HPDE6-E6E7 (cell line): Measurements from ENCODE around the gene DLG2.

Experiments
- DNase-seq: peaks from one replicate; pipeline ENCODE4 v3.0.0; 2011; ENCODE audit warnings: missing footprints; ENCODE audit errors: extremely low spot score

Gene DLG2

GRCh38 chr11:85558411-85558810 is 68.7 kb downstream of the DLG2 start:
- DNase-seq = no peak

DNA sequence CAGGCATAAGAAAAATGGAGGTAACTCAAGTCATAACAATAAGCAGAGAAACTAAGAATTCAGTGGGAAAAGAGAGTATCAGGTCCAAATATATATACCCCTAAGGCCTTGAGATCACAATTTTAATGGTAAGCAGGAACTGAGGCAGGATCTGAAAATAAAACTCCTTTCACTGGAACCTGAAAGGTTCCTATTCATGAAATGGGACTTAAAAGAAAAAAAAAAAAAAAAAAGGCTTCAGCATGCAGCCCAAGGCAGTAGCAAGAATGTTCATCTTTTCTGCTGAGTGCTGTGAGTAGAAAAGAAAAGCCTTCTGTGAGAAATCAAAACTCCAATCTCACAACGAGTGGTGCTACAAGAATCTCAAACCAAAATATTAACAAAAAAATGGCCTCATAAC is 75.3 kb downstream of the DLG2 start:
- DNase-seq = no peak

- DNase-seq = no peak
Observed at GRCh38 chr11:85541683-85542082, 85.5 kb downstream of the DLG2 start.

- DNase-seq = no peak
Observed at GRCh38 chr11:85540635-85541205, 86.4 kb downstream of the DLG2 start.

DNA sequence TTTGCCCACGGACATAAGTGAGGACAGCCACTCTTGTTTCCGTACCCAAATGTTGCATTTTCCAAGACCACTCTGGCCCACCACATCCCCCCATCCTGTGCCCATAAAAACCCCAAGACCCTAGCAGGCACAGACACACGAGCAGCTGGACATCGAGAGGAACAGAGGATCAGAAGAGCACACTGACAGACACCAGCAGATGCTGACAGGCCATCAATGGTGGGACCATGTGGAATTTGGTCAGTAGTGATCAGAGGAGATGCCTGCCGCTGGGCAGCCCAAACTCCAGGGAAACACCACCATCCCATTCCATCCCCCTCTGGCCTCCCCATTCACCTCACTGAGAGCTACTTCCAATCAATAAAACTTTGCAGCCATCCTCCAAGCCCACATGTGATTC is 87.0 kb downstream of the DLG2 start:
- DNase-seq = no peak

DNA sequence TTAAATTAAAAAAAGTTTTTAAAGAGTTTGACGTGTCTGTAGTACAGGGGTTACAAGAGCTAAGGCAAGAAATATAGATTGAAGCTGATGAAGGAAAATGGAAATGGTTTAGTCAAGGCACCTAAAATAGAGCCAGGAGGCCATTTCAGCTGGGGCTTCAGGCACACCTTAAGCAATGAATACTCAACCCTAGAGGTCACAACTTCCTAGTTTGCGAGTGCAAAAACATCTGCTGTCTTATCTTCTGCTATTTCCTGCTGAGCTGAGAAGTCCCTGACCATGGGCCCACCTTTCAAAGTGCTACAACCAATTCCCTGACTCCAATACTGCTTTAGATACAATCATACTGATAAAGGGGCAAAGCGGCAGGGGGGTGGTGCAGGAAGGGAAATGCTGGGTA is 87.4 kb downstream of the DLG2 start:
- DNase-seq = no peak

DNA sequence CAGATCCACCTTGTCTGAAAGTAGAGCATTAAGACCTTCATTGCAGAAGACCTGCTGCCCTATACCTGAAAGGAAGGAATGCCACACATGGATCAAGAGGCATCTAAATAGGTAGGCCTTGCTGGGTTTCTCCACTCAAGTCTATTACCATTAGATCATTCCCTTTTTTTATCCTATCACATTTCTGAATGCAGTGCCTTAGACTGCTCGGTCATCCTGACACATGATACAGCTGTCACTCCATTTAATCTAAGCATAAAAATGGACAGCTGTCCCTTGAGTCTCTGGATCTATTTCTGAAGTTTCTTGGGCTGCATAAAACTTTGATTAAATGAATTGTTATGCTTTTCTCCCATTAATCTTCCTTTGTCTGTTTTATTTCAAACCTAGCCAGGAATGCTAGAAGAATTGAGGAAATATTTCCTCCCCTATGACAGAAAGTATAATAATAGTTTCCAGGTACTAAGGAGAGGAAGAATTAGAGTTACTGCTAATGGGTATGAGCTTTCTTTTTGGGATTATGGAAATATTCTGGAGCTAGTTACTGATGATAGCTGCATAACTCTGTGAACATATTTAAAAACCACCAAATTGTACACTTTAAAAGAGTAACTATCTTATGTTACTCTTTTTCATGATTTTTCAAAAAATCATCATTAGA is 88.0 kb downstream of the DLG2 start:
- no peak for DNase-seq

DNA sequence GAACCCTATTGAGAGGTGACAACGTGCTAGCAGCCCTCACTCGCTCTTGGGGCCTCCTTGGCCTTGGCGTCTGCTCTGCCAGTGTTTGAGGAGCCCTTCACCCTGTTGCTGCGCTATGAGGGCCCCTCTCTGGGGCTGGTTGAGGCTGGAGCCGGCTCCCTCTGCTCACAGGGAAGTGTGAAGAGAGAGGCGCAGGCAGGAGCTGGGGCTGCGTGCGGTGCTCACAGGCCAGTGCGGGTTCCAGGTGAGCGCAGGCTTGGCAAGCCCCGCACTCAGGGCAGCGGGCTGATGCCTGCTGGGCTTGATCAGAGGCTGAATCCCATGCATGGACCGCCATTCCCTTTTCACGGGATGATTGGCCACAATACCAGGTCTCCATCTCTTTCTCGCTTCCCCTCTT is 90.7 kb downstream of the DLG2 start:
- no peak for DNase-seq

DNA sequence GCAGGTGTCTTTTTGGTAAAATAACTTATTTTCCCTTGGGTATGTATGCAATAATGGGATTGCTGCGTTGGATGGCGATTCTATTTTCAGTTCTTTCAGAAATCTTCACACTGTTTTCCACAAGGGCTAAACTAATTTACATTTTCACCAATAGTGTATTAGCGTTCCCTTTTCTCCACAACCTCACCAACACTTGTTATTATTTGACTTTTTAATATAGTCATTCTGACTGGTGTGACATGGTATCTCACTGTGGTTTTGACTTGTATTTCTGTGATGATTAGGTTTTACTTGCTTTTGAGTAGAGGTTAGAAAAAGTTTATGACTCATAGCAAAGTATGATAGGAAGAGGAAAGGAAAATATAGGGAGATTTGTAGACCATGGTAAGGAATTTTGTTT is 92.3 kb downstream of the DLG2 start:
- DNase-seq = no peak

DNA sequence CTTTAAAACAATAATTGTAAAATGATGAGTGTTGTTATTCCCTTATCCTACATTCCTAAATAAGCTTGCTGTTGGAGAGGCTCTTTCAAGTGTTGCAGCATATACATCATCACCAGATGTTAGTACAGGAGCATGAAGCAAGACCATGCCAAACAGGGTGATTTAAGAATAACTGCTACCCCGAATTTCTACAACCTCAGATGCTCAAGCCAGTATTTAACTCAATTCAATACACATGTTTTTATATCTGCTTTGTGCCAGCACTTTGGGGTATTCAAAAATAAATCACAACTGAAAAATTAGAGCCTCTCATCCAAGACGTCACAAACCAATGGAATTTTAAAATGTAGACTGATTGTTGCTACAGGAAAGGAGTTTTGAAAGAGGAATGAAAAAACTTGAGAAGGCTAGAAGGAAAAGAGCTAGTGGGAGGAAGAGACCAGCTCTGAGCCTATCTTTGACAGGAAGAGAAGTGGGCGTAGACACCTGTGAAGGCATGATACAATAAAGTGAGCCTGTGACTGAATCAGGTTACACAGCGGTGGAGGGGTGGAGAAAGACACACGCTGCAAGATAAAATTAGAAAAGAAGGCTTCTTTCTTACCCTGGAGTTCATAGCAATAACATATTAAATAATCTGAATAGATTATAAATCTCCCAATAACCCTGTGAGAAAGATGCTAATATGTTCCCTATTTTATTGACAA is 95.8 kb downstream of the DLG2 start:
- no peak for DNase-seq

- DNase-seq = no peak
Observed at GRCh38 chr11:85530634-85531033, 96.5 kb downstream of the DLG2 start.

- DNase-seq = no peak
Observed at GRCh38 chr11:85526564-85526963, 100.6 kb downstream of the DLG2 start.

GRCh38 chr11:85525686-85526085 is 101.5 kb downstream of the DLG2 start:
- no peak for DNase-seq

GRCh38 chr11:85517272-85517671 is 109.9 kb downstream of the DLG2 start:
- DNase-seq = no peak

DNA sequence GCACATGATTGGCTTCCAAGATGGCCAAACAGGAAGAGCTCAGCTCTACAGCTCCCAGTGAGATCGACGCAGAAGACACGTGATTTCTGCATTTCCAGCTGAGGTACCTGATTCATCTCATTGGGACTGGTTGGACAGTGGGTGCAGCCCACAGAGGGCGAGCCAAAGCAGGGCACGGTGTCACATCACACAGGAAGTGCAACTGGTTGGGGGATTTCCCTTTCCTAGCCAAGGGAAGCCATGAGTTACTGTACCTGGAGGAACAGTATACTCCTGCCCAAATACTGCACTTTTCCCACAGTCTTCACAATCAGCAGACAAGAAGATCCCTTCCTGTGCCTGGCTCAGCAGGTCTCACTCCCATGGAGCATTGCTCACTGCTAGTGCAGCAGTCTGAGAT is 131.2 kb downstream of the DLG2 start:
- DNase-seq = no peak

GRCh38 chr11:85494396-85494795 is 132.7 kb downstream of the DLG2 start:
- no peak for DNase-seq

GRCh38 chr11:85485902-85486301 is 141.2 kb downstream of the DLG2 start:
- no peak for DNase-seq

- no peak for DNase-seq
Observed at GRCh38 chr11:85483861-85484260, 143.3 kb downstream of the DLG2 start.

DNA sequence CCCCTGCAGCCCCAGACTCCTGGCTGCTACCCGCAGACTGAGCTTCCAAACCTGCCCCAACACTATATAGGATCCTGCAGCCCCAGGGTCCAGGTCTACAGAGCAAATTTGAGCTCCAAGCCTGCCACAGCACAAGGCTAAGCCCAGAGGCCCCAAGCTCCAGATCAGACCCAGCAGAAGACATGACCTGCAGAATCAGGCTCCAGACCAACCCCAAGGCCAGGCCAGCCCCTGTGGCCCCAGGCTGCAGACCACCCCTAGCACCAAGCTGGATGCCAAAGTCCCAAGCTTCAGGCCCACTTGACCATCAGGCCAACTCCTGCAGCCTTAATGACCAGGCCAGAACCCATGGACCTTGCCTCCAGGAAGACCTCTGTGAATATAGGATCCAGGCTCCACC is 145.3 kb downstream of the DLG2 start:
- DNase-seq = no peak

DNA sequence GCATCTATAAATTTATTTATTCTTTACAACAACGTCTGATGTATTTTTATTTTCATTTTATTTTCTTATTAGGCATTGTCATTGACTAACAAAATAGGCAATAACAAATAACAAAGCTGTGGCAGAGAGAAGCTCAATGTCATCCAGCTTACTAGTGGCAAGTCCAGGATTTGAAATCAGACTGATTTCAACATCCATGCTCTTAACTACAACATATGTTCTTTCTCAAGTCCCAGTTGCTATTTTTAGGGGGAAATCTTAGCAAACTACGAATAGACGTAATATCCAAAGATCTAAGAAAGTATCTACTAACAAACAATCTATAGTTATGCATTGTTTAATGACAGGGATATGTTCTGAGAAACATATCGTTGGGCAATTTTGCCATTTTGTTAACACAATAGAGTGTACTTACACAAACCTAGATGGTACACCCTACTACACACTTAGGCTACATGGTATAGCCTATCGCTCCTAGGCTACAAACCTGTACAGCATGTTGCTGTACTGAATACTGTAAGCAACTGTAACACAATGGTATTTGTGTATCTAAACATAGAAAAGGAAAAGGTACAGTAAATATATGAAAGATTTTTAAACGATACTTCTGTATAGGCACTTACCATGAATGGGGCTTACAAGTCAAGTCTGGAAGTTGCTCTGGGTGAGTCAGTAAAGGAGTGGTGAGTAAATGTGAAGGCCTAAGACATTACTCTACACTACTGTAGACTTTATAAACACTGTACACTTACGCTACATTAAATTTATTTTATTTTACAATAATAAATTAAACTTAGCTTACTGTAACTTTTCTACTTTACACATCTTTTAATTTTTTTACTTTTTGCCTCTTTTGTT is 151.3 kb downstream of the DLG2 start:
- no peak for DNase-seq

DNA sequence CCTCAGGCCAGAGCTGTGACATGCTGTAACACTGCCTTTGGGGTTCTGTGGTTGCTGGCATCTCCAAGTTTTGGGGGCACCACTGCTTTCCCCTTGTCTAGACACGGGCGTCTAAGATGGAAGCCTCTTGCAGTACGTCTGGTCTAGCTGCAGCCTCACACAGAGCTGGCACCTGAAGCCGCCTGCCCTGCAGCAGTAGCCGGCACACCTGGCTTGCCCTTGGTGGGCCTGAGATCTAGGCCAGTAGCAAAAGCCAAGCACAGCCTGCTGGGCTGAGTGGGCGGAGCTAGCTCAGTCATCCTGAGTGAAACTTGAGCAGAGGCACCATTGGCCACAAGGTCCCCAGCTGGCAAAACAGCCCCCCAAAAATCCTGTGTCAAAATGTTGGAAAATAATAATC is 154.2 kb downstream of the DLG2 start:
- DNase-seq = no peak

DNA sequence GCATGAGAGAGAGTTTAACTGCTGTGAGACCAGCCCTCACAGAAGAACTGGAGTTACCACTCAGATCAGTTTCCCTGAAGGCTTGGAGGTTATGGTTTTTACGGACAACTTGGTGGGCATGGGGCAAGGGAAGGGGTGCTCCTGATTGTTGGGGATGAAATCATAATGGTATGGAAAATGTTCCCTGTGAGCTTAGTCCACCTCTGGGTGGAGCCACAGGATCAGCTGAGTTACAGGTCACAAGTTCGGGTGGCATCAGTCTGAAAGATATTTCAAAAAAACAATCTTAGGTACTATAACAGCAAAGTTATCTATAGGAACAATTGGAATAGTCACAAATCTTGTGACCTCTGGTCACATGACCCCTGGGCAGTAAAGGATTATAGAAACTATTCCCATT is 162.9 kb downstream of the DLG2 start:
- no peak for DNase-seq
